Effector CD8-positive, alpha-beta T cell (primary cell): Measurements from ENCODE around the gene CRAMP1.
"Not testable (repeated sequence)": the region's sequence is repeated elsewhere in the genome, so short reads cannot be mapped to it uniquely, and the experiment has no call there.

Source experiments
- DNase-seq: peaks from one replicate; lab custom pipeline; 2025; lab: John Stamatoyannopoulos, UW
- total RNA-seq, 4 experiments: gene quantifications; one replicate each; lab custom pipeline; 2026; lab: John Stamatoyannopoulos, UW

Gene CRAMP1, protein sequence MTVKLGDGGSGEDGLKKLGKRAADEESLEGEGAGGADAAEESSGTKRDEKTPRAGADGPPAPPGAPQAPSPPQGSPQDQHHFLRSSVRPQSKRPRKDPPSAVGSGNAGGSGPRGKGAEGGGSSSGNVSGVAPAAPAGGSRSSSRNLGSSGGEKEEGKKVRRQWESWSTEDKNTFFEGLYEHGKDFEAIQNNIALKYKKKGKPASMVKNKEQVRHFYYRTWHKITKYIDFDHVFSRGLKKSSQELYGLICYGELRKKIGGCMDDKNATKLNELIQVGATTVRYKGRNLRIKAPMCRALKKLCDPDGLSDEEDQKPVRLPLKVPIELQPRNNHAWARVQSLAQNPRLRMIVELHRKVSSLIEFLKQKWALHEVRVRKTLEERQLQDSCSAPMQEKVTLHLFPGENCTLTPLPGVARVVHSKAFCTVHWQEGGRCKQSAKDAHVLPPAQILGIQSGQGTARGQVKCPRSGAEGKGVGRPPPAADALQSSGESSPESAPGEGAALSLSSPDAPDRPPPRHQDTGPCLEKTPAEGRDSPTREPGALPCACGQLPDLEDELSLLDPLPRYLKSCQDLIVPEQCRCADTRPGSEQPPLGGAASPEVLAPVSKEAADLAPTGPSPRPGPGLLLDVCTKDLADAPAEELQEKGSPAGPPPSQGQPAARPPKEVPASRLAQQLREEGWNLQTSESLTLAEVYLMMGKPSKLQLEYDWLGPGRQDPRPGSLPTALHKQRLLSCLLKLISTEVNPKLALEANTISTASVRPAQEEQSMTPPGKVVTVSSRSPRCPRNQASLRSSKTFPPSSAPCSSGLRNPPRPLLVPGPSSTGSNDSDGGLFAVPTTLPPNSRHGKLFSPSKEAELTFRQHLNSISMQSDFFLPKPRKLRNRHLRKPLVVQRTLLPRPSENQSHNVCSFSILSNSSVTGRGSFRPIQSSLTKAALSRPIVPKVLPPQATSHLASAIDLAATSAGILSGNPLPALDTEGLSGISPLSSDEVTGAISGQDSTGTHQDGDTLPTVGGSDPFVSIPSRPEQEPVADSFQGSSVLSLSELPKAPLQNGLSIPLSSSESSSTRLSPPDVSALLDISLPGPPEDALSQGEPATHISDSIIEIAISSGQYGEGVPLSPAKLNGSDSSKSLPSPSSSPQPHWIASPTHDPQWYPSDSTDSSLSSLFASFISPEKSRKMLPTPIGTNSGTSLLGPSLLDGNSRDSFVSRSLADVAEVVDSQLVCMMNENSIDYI (N-terminal part only)
- total RNA-seq, result 25.0 to 30.3 (median 27.5) reads per million in 4 experiments

GRCh38 chr16:1612320-1613111 is at the start of gene CRAMP1:
TSS of gene CRAMP1 (plus strand) at chr16:1612360. CDS start at chr16:1614640, 2,280 bp downstream.
- no peak for DNase-seq

DNA sequence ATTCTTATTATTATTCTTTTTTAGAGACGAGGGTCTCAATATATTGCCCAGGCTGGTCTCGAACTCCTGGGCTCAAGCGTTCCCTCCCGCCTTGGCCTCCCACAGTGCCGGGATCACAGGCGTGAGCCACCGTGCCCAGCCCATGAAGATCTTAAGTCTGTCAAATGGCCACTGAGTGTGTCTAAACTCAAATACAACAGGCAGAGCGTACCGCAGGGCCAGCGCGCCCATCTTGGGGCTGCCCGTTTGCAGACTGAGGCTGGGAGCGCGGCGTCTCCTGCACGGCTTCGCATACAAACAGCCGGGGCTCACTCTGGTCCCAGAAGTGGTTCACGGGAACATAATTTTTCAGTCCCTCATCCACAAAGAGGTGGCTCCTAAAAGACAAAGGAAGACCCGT is 48.4 kb upstream of the CRAMP1 start:
- DNase-seq, result no peak

- DNase-seq, result no peak
Observed at GRCh38 chr16:1564325-1564724, 47.8 kb upstream of the CRAMP1 start.

DNA sequence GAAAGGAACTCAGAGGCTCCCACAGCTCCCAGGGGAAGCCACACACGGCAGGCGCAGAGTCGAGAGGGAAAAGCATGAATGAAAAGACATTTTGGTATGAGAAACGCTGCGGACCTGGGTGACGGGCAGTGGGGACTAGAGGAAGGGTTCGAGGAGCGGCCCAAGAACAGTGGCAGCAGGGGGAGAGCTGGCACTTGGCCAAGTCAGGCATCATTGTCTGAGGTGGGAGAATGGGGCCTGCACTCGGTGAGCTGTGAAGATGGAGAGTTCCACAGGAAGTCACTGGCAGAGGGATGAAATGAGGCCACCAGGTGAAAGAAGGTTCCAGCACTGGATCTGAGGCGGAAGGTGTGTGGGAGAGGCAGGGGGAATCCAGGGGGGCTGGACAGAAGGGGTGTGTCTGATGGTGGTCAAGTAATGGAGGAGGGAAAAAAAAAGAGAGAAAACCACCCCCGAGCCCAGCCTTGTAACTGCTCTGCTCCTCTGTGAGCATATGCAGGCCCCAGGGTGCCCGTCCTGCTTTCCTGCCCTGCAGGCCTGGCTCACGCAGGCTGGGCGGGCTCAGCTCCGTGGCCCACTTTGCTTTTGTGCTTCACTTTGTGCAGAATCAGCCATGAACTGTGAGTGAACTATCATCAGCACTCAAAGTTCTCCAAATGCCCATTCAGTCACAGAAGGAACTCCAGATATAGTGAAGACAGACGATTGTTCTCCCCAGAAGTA is 46.9 kb upstream of the CRAMP1 start:
- DNase-seq, result no peak

DNA sequence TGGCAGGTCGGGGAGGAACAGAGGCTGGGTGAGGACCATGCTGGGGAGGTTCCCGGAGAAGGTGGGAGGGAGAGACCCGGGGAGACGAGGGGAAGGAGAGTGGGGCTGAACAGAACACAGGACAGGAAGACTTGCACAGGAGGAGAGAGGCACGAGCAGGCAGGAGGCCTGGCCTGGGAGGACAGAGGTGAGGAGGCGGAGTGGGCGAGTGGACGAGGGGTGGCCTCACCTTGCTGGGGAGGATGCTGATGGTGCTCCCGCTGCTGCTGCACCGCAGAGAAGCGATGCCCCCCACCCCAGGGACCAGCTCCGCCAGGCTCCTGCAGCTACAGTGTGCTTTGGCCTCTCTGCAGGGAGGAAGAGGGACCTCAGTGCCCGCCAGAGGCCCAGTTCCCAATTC is 44.2 kb upstream of the CRAMP1 start:
- no peak for DNase-seq

DNA sequence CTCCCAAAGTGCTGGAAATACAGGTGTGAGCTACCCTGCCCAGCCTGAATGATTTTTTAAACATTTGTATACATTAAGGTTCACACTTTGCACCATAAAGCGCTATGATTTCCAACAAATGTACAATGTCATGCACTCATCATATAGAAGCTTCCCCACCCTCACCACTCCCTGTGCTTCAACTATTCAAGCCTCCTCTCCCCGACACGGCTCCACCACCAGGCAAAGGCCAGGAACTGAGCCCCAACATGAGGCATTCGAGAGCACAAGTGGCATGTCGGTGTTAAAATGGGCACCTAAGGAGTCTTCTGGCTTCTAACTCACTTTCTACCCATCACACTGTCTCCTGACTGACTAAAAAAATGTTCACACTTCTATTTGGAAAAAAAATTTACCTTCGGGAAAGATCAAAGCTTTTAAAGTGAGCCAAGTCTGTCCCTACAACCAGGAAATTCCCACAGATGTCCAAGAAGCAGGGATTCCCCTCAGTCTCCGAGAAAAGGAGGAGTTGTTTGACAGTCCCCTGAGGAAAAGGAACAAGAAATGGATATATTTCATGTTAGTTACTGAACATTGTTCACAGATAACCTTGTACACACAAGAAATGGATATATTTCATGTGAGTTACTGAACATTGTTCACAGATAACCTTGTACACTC is 41.0 kb upstream of the CRAMP1 start:
- no peak for DNase-seq

- no peak for DNase-seq
Observed at GRCh38 chr16:1572673-1573072, 39.5 kb upstream of the CRAMP1 start.

- DNase-seq, result no peak
Observed at GRCh38 chr16:1573301-1573700, 38.9 kb upstream of the CRAMP1 start.

GRCh38 chr16:1575578-1575977 is 36.6 kb upstream of the CRAMP1 start:
- no peak for DNase-seq

- no peak for DNase-seq
Observed at GRCh38 chr16:1579214-1579613, 32.9 kb upstream of the CRAMP1 start.

- no peak for DNase-seq
Observed at GRCh38 chr16:1580256-1580655, 31.9 kb upstream of the CRAMP1 start.

GRCh38 chr16:1580956-1581355 is 31.2 kb upstream of the CRAMP1 start:
- DNase-seq, result no peak

DNA sequence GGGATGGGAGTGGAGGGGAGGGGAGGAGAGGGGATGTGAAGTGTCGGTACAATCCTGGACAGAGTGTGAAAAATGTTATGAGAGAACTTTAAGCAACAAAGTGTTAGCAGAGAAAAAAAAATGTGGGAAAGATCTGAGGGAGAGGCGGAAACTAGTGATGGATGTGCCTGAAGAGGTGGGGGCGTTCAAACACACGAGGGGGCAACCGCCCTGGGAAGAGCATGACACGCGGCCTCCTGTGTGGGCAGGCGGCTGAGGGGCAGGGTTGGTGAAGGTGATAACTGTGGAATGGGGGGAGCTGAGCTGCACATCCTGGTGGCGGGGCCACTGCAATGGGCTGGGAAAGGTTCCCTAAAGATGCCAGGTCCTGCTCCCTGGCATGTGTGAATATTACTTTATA is 30.4 kb upstream of the CRAMP1 start:
- DNase-seq, result no peak

- DNase-seq, result no peak
Observed at GRCh38 chr16:1583180-1583579, 29.0 kb upstream of the CRAMP1 start.

GRCh38 chr16:1584926-1585484 is 27.2 kb upstream of the CRAMP1 start:
- DNase-seq, result no peak

GRCh38 chr16:1590366-1590765 is 21.8 kb upstream of the CRAMP1 start:
- DNase-seq, result no peak

DNA sequence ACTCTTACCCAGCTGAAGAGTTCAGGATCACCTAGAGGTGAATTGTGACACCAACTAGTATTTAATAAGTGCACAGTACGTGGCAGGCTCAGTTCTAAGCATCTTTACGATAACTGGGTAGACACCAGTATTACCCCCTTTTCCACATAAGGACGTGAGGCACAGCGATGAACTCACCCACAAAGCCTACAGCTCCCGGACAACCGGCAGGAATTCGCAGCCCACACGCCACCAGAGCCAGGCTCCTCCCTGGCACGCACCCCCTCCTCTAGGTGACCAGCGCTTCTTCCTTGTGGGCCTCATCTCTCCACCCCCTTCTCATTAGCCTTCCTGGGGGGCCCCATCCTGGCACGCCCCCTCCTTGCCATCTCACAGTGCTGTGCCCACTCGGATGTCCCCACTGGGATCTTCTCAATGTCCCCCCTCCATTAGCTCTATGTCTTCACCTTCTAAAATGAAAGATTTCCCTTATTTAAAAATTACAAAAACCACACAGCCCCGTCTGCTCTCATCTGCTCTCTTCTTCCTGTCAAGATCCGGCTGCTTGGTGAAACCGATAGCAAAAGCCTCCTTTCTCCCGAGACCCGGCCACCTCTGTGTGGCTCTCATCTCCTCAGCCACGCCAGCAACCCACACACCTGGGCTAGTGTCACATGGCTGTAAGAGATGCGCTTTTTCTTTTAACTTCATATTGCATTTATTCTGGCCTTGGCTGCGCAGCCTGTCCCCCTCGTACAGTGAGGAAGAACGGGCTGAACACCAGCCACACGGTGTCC is 21.0 kb upstream of the CRAMP1 start:
- no peak for DNase-seq

- no peak for DNase-seq
Observed at GRCh38 chr16:1592446-1592845, 19.7 kb upstream of the CRAMP1 start.

- not testable (repeated sequence) for DNase-seq
Observed at GRCh38 chr16:1595511-1595910, 16.6 kb upstream of the CRAMP1 start.
